HG03097 (cell line): ENCODE measurements around the gene CPT1B.

Experiments used
- ATAC-seq: cut with Tn5 transposase; IDR thresholded peaks from one replicate; pipeline ENCODE4 v1.9.1; 2021; ENCODE audit not compliant: unreplicated experiment, low FRiP score

CPT1B gene

DNA sequence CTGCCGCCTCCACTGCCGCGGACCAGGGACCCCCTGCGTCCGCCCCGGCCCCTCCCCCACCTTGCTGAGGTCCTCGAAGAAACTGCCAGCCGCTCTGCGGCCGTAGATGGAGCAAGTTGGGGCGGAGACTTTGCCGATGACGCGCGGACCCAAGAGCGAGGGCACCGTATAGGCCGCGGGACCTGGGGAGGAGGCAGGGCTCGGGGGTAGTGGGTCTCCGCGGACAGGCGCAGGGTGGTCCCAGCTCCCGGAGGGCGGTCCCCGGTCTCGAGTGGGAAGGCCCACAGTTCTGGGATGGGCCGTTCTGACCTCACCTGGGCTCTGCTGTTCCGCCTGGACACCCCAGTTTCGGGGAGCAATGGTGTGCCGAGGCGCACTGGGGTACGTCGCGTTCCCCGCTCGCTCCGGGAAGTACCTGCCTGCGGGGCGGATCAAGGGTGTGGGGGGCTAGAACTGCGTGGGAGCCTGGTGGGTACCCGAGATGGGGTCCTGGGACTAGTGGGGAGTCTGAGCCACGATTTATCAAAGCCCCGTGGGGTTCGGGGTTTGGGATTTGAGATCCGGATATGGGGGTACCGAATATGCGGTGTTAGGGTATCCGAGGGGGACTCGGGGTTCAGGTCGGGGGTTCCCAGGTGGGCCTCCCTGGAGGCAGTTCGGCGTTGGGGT, 47.2 kb downstream of the CPT1B start:
- no peak for ATAC-seq

DNA sequence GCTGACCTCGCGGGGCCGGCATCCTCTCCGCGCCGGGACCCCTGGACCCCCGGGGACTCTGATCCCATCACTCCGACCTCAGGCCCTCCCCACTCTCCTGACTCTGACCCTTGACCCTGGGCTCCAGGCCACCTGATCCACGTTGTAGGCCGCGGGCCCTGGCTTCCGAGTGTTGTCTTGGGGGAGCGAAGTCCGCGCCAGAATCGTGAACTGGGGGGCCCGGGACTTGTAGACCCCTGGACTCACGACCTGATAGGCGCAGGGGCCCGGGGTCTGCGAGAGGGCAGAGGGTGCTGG, 47.7 kb downstream of the CPT1B start:
- no peak for ATAC-seq

DNA sequence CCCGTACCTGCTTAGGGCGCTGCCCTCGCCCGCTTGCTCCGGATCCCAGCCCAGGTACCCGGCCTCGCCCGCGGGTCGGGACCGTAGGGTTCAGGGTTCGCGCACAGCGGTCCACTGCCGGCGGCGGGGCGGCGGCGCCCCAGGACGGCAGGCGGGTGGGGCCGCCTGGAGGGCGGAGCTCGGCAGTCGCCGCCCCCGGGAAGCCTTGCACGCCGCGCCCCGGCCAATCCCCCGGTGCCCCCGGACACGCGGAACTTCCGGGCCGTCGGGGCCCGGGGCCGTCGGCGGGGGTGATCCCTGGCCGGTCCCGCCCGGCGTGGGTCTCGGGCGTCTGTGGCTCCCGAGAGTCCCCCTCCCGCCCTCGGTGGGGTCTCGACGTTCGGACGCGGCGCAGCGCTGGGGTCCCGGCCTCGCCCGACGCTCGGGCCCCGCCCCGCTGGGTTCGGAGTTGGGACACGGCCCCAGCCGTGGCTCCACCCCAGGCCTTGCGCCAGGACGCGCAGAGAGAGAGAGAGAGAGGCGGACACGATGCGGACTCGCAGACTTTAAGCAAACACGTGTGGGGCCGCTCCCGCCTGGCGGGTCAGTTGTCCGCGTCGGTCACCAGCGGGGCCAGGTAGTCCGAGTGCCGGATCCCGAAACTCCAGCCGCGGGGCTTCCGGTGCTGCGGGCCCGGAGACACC, 48.2 kb downstream of the CPT1B start, which contains the start of gene TYMP:
TYMP (minus strand) TSS at position 116 of the 683 bp plus-strand sequence. CDS start 303 bp downstream, outside the sequence.
- no peak for ATAC-seq

DNA sequence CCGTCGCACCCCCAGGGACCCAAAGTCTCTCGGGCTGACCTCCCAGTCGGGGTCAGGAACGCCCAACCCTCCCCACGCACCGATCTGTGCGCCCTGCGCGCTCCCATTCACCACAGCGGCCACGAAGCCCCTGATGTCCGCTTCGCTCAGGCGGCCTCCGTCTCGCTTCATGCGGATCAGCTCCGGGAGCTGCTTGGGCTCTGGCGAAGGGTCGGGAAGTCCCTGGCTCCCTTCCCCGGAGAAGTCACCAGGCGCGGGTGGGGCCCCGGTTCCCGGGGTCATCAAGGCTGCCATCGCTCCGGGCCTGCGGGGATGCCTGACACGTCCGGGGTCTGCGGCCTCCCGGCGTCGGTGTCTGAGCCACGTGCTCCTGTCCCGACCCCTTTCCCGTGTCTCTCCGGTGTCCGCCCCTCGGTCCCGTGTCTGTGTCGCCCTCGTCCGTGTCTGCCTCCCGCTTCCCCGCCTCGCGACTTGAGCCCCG, 48.8 kb downstream of the CPT1B start:
- ATAC-seq = no peak

DNA sequence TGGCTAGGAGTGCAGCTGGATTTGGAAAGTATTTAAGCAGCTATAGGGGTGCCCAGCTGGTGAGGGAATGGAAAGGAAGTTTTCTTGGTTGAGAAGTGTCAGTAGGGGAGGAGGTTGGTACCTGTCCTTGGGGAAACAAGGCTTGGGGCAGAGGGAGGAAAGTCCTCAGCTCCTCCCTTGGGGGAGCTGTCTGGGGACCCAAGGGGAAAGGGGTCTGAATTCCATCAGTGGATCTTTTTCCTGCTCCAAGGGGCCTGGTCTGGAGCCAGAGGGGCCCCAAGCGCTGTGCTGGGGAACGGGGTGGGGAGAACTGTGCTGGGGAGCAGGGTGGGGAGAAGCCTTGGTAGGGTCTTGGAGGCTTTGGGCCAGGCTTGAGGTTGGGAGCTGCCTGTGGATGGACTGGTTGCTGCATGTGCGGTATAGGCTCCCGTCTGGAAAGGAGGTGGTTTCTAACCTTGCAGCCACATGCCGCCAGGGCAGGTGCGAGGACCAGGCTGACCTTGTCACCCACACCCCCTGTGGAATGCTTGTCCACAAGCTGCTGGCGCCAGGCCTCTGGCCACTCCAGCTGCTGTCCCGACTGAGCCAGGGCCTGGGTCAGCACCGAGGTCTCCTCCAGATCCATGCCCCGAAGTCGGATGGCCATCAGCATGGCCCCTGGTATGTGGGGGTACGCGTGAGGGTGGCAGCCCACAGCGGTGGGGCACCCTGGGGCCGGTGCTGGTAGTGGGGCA, 49.4 kb downstream of the CPT1B start:
- no peak for ATAC-seq

DNA sequence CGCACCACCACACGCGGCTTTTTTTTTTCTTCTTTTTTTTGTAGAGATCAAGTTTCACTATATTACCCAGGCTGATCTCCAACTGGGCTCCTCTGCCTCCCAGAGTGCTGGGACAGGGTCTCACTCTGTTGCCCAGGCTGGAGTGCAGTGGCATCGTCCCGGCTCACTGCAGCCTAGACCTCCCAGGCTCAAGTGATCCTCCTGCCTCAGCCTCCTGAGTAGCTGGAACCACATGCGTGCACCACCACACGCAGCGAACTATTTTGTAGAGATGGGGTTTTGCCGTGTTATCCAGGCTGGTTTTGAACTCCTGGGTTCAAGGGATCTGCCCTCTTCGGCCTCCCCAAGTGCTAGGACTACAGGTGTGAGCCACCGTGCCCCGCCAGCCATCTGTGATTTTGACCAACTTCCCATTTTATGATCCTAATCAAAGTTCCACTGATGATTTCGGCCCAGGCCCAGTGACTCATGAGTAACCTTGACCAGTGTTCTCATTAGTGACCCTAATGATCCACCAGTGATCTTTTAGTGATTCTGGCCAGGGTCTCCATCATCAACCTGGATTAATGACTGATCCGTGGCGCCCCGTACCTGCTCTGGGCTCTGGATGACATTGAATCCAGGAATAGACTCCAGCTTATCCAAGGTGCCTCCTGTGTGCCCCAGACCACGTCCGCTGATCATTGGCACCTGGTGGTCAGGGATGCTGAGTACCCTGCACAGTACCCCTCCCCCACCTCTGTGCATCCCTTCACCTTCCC, 50.1 kb downstream of the CPT1B start:
- ATAC-seq = no peak

DNA sequence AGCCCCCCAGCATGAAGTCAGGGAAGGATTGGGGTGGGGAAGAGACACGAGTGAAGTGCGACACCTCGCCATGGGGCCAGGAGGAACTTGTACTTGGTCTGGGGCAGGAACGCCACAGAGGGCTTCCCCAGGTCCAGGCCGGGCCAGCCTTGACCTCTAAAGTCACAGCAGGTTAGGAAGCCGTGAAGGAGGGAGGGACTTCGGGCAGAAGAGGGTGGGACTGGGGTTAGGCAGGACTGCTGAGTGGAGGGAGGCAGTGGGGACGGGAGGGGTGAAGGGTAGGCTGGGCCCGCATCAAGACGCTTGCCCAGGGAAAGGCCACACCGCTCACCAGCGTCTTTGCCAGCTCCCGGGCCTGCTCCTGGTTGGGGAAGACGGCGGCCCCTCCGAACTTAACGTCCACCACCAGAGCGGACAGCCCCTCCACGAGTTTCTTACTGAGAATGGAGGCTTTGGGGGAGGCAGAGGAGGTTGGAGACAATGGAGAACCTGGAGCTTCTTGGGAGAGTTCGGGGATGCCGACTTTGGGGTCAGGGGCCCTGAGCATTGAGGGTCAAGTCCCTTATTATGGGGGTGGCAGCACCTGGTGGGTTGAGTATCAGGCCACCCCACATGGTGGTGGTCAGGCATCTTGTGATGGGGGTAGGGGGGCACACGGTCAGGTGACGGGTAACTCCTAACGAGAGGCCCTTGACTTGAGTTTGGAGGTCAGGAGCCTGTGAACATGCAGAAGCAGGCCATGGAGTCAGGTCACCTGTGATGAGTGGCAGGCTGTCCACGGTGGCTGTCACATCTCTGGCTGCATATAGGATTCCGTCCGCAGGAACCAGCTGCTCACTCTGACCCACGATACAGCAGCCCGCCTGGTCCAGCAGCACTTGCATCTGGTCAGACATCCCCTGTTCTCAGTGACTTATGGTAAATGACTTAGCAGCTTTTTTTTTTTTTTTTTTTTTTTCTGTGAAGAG, 51.1 kb downstream of the CPT1B start:
- ATAC-seq = no peak

DNA sequence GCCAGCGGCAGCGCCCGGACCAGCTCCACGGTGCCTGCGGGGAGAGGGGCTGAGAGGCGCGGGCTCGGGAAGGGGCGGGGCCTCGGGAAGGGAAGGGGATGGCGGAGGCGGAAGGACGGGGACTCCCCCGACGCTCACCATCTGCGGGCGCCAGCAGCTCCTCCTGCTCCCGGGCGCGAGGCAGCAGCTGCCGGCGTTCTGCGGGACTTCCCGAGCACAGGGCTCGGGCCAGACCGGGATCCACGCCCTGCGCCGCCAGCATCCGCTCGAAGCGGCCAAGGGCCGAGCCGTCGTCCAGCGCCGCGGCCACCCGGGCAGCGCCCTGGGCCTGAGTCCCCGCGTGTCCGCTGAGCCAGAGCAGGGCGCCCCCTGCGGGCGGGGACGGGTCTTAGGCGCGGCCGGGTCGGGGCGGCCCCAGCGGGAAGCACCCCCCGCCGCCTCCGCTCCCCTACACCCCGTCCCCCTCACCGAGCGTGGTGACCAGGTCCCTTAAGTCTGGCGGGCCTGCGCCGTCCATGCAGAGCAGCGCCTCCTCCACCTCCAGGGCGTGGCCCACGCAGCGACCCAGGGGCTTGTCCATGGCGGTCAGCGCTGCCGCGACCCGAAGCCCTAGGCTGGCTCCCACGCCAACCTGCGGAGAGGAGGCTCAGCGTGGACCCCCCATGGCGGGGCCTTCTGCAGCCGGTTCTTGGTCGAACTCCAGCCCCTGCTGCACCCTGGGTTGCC, 52.0 kb downstream of the CPT1B start:
- peak; percentile 27 for ATAC-seq

DNA sequence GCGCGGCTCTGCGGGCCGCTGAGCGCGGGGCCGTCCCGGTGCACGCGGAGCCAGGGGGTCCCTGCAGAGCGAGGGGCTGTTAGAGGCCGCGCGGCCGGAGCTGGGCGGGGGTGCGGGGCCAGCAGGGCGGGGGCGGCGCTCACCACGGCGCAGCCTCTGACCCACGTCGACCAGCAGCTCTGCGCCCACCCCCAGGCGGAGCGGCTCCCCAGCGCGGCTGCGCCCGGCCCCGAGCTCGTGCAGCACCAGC, 52.4 kb downstream of the CPT1B start:
- no peak for ATAC-seq

DNA sequence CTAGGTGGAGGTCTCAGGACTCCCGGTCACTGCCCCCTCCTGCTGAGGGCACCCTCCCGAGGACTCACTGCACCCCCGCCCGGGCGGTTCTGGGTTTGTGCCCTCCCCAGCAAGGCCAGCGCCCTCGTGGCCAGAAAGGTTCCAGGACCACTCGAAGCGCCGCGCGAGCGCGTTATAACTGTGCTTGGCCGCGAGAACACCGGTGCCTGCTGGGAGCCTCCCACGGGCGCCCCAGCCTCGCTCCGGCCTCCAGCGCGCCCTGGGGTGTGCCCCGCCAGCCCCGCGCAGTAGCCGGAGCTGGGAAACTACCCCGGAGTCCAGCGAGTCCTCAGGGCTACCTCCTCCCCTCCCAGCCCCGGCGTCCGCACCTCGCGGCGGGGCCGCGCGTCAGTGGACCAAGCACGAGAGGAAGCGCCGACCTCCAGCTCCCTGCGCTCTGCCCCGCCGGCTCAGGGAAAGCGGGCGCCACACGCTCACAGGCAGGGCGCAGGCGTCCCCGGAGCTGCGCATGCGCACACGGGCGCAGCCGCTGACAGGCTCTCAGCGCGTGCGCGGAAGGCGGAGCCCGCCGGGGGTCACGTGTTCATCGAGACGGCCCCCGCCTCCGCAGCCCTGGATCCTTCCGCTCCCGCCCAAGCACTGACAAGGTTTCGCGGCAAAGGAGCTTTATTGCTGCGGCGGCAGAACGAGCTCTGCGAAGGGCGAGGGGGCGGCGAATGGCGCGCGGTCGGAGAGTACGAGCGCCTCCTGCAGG, 52.9 kb downstream of the CPT1B start, which contains the start of gene SCO2:
SCO2 (minus strand) TSS at position 495 of the 754 bp plus-strand sequence. CDS start 1,187 bp downstream, outside the sequence.
- ATAC-seq = peak; percentile 38

DNA sequence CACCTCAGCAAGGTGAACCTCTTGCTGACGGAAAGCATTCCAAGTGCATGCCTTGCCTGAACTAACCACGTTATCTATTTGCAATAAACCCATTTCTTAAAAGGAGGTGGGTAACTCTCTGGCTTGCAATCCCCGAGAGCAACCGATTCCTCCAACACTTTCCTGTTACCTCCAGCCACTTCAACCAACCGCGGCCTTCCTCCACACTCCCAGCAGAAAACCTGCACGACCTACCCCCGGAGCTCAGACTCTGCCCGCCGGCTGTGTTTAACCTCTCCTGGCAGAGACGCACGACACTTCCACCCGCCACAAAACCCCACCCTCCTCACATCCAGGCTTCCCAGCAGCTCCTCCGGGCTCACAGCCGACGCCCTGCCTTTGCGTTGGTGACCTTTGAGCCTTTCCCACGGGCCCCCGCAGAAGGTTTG, 53.5 kb downstream of the CPT1B start:
- ATAC-seq = no peak

DNA sequence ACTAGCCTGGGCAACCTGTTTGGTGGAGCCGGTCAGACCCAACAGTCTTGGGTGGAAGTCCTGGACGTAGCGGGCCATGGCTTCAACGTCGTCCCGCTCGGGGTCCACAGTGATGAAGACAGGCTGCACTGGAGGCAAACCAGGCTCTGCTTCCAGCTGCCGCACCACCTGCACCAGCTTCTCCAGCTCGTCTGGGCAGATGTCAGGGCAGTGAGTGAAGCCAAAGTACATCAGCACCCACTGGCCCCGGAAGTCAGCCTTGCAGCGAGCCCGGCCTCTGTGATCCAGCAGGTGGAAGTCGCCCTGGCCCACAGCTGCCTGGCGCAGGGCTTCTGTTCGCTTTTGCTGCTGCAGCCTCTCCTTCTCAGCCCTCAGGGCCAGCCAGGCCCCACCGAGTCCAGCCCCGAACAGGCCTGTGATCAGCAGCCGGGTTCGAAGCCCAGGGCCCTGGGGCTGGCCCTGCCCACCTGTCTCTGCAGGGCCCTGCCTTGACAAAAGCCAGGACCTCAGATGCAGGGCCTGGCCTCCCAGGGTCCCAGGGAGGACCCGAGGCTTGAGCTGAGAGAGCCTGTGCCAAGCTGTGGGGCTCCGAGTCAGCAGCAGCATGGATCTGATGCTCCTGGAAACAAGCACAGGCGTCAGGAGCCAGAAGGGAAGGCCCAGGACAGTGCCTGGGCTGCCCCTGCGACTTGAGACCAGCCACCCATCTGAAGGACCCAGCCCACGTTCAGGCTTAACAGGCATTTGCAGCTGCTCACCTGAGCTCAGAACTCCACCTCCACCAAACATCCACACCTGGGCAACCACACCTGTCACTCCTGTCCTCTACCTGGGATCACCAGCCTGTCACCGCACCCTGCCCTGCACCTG, 54.2 kb downstream of the CPT1B start:
- ATAC-seq = no peak

DNA sequence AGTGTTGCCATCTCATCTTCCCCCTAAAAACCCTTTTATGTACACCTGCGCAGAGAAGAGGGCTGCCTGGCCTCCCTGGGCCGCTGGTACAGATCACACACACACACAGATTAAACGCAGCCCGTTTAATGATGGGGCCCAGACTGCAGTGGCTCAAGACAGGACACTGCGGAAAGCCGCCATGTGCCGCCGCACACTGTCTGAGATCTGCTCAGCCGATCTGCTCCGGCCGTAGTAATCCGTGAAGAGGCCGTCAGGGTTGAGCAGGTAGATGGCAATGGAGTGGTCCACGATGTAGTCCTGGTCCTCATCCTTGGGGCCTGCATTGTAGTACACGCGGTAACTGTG, 54.8 kb downstream of the CPT1B start:
- no peak for ATAC-seq

DNA sequence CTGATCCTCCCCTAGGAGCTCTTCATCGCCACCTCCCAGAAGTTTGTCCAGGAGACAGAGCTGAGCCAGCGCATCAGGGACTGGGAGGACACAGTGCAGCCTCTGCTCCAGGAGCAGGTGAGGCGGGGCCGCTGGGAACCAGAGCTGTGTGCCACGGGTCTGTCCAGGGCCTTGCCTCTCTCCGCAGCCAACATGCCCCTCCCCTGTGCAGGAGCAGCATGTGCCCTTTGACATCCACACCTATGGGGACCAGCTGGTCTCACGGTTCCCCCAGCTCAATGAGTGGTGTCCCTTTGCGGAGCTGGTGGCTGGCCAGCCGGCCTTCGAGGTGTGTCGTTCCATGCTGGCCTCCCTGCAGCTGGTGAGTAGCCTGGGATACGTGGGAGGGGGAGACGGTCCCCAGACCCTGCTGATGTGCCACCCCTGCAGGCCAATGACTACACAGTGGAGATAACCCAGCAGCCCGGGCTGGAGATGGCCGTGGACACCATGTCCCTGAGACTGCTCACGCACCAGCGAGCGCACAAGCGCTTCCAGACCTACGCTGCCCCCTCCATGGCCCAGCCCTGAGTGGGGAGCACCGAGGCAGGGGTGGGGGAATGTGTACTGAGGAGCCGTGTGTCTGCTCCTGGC, 55.3 kb downstream of the CPT1B start:
- no peak for ATAC-seq

DNA sequence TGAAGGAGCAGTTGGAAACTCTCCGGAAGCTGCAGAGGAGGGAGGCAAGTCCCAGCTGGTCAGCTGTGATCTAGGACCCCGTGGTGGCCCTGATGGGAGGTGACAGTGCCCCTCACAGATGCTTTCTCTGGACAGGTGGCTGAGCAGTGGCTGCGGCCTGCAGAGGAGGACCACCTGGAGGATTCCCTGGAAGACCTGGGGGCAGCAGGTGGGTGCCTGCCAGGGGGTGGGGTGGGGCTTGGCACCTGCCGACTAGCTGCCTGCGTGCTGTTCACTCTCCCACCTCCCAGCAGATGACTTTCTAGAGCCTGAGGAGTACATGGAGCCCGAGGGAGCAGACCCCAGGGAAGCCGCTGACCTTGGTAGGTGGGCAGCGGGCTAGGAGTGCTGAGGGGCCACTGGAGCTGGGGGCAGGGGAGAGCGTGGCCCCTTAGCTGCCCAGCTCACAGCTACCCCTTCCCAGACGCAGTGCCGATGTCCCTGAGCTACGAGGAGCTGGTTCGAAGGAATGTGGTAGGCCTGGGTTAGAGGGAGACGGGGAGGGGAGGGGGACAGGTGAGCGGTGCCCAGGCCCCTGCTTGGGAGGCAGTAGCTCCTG, 55.9 kb downstream of the CPT1B start:
- ATAC-seq = no peak

DNA sequence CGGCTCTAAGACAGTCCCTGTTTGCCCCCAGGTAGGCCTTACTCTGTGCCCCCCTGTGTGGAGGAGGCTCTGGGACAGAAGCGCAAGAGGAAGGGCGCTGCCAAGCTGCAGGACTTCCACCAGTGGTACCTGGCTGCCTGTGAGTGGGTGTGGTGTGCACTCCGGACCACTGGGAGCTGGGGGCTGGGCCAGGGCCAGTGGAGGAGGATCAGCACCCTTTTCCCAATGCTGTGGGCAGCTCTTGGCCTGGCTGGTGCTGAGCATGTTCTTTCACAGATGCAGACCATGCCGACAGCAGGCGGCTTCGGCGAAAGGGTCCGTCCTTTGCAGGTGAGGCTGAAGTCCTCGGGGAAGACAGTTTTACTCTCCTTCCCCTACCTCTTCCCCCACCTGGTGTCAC, 56.5 kb downstream of the CPT1B start:
- ATAC-seq = no peak
